GM18499 (cell line): ENCODE results near the gene MOBP.

Source experiments
- ATAC-seq: cut with Tn5 transposase; IDR thresholded peaks from one replicate; pipeline ENCODE4 v1.9.1; 2021; ENCODE audit warnings: moderate number of reproducible peaks; ENCODE audit not compliant: insufficient read depth, unreplicated experiment

The MOBP gene

DNA sequence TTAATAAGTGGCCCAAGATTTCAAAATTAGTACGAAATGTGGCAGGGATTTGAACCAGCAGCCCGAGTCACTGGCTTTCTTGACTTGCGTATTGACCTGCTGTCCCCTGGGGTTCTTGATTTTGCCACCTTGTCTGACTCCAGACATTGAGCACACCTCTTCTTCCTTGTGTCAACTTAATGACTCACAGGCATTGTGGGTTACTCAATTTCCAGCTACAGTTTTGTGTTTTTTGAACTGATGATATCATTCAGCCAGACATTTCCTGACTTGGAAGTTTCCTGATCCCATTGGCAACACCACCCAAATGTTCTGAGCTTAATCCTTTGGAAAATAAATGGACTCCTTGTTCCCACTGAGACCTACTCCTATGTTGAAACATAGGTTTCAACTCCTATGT is 64.2 kb downstream of the MOBP start:
- ATAC-seq, result no peak

DNA sequence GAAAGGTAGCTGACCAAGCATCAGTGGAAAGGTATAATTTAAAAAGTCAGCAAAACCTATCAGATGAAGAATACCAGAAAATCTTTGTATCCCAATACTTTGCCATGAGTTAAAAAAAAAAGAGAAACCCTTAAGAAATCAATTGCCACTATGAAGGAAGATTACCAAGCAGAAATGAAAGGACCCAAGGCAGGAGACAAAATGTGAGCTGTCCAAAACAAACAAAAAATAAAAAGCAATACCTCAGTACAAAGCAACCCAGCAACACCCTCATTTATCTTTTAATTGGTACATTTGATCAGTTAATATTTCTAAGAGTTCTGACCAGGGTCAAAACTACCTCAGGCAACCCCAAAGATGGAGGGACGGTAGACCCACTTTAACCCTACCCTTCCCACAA is 65.3 kb downstream of the MOBP start:
- ATAC-seq, result no peak

DNA sequence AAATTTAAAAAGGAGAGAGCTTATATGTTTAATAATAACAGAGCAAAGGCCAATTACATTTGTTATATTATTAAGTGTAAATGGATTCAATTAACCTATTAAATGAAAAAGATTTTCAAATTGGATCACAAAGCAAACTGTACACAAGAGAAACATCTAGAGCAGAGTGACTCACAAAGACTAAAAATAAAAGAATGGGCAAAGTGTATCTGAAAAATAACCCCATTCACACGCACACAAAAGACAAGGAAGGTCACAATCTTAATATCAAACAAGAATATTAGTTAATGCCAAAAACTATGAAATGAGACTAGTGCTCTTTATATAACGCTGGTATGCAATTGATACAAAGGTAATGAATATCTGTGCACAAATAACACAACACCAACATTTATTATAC is 65.7 kb downstream of the MOBP start:
- ATAC-seq, result no peak

DNA sequence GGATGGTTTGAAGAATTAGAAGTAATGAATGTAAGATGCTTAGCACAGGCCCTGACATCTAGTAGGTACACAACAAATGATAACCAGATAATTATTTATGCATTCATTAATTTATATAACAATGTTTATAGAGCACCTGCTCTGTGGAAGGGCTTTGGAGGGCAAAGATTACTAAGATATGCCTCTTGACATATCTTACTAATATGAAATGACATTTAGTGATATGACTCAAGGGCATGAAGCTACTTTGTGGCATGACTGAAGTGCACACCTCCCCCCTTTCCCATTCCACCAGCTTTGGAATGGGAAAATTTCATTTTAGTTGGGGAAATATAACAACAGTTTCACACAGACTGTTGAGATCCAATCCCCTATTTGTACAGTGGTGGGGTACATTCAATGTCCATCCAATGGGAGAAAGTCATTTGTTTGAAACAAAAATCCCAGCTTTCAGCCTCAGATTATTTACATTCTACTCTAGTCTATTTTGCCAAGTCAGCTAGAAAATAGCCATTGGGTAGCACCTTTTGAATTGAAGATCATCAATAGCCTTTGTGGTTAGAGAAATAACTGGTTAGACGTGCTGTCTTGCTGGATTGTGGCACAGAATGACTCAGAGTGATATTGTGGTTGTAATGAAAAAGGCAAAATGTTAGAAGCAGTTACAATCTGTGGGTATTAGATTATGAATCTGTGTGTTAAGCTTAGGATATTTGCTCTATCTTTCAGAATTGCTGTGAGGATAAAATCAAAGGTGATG is 72.9 kb downstream of the MOBP start:
- no peak for ATAC-seq

DNA sequence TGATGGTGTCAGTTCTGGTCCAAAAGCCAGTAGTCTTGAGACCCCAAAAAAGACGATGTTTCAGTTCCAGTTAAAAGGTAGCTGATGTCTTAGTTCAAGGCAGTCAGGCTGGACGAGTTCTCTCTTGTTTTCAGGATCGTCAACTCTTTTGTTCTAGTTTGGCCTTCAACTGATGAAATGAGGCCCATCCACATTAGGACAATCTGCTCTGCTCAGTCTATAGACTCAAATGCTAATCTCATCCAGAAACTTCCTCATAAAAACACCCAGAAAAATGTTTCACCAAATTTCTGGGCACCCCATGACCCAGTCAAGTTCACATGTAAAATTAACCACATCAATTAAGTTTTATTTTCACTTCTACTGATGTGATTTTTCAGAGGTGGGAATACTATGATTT is 74.0 kb downstream of the MOBP start:
- ATAC-seq, result no peak

DNA sequence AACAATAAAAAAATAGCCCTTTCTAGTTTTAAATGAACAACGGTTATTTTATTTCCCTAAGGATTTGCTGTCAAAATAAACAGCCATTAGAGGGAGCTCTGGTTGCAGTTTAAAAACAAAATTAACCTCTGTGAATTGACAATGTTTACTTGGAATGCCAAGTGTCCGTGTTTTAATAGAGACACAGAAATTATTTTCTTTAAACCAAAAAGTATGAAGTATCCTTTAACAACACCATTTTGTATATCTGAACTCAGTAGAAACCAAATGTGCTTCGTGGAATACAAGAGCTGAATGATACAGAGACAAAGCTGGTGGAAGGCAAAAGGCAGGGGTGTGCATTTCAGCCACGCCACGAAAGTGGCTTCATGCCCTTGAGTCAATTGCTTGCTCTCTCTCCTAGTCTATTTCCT is 74.4 kb downstream of the MOBP start:
- ATAC-seq, result no peak

DNA sequence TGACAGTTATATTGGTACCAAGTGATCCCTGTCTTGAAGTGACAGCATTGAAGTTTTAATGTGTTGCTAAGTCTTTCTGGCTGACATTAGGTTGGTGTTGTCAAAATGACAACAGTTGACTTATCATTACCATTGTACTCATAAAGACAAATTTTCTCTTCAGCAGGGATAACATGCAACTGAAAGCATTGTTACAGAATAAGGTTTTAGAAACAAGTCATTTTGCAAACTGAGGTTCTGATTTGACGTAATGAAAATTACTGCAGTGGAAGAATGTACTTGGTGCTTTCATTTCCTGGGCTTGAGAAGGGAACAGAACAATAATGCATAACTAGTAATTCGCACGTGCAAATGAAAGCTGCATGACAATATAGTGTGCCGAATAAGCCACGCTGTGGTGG is 75.1 kb downstream of the MOBP start:
- ATAC-seq, result no peak

DNA sequence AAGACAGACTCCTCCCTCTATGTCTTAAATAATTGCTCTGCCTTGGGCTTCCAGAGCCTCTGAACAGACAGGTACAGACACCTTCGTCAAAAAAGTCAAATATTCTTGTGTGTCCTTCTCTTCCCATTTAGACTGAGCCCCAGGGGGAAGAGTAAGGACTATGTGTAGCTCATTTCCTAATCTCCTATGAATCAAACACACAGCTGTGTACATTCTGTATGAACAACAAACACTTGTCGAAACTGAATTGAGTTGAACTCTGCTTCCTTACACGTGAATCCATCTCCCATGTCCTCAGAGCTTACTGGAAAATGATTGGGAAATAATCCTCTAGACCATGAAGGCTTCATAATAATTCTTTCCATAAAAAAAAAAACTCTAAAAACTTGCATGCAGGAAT is 80.8 kb downstream of the MOBP start:
- ATAC-seq, result no peak

DNA sequence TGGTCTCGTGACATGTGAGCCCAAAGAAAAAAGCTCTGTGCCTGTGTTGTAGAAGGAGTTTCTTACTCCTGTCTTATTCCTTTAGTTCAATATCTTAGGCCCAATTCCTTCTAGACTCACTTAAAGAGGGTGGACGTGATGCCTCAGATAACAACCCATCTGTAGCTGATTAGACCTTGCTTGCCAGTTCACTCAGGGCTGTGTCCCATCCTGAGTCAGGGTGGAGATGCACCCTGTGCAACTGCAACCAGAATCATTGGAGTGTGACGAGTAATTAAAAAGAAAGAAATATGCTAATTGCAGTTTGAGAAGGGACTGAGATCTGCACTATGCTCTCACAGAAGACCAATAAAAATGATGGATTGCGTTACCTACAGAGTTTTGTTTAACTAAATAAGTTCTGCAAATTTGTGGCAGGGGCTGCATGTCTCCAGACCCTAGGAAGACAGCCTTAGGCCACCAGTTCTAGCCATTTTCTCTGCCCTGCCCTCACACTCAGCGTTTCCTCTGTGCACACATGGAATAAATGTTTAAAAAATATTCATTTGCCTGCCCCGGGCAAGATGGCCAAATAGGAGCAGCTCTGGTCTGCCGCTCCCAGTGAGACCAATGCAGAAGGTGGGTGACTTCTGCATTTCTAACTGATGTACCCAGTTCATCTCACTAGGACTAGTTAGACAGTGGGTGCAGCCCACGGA is 83.0 kb downstream of the MOBP start:
- ATAC-seq, result no peak
